ENCODE results near the gene CYBC1. TPM values are rescaled to one million over a fixed set of nuclear protein-coding genes. Genes with fewer than 3 reads are reported as not detected.

The CYBC1 gene
- total RNA-seq, 4 donors from 2014 or later, result 45.4 to 106 (median 86.4) TPM

GRCh38 chr17:82410014-82410716, 40.4 kb downstream of the CYBC1 start:
- TF ChIP-seq EP300 (IDR thresholded peaks at IDR 0.05) (no peak), POLR2A (IDR thresholded peaks at IDR 0.05) (no peak), CTCF (IDR thresholded peaks at IDR 0.05) (no peak)
- H3K4me3 ChIP-seq, result no peak overlapping the region
- WGBS, 2 donors, result 86% methylated on average over 11 to 14 of the region's 14 CpGs
- peaks cover 0 to 11% (median 0%) of the 10 kb centered on the region in 4 donors for H3K4me1 ChIP-seq
- peaks cover 0 to 64% (median 3%) of the 10 kb centered on the region in 3 donors for H3K36me3 ChIP-seq
- no peaks in the 10 kb centered on the region for H3K27me3 ChIP-seq
- DNase-seq (ENCODE audit: low spot score in 2 of 2), result no peak
- no peaks in the 10 kb centered on the region for H3K9me3 ChIP-seq
- H3K27ac ChIP-seq, result no peak overlapping the region

- no peaks in the 10 kb centered on the region for H3K9me3 ChIP-seq
- no peaks in the 10 kb centered on the region for H3K4me1 ChIP-seq
- 88 to 90% methylated on average over 10 to 21 of the region's 21 CpGs for WGBS, 2 donors
- no peak overlapping the region for H3K4me3 ChIP-seq
- TF ChIP-seq POLR2A (IDR thresholded peaks at IDR 0.05) (no peak), EP300 (IDR thresholded peaks at IDR 0.05) (no peak), CTCF (IDR thresholded peaks at IDR 0.05) (no peak)
- DNase-seq (ENCODE audit: low spot score in 2 of 2), result no peak
- H3K36me3 ChIP-seq, result peaks cover 0 to 77% (median 3%) of the 10 kb centered on the region in 3 donors
- no peak overlapping the region for H3K27ac ChIP-seq
- H3K27me3 ChIP-seq, result no peaks in the 10 kb centered on the region
These were observed 41.6 kb downstream of the CYBC1 start for GRCh38 chr17:82408938-82409318.

- TF ChIP-seq CTCF (IDR thresholded peaks at IDR 0.05) (no peak), POLR2A (IDR thresholded peaks at IDR 0.05) (no peak), EP300 (IDR thresholded peaks at IDR 0.05) (no peak)
- no peaks in the 10 kb centered on the region for H3K4me1 ChIP-seq
- peaks cover 0 to 81% (median 3%) of the 10 kb centered on the region in 3 donors for H3K36me3 ChIP-seq
- H3K4me3 ChIP-seq, result no peak overlapping the region
- no peaks in the 10 kb centered on the region for H3K27me3 ChIP-seq
- H3K9me3 ChIP-seq, result no peaks in the 10 kb centered on the region
- WGBS, 2 donors, result 79 to 84% methylated on average over 15 of the region's 15 CpGs
- no peak overlapping the region for H3K27ac ChIP-seq
- no peak for DNase-seq (ENCODE audit: low spot score in 2 of 2)
These were observed 42.1 kb downstream of the CYBC1 start for GRCh38 chr17:82408288-82408937.

- Histone ChIP-seq H3K27me3 (no peaks in the 10 kb centered on the region), H3K27ac (no peak overlapping the region), H3K4me1 (no peaks in the 10 kb centered on the region), H3K4me3 (no peak overlapping the region), H3K36me3 (peaks cover 0 to 82% (median 6%) of the 10 kb centered on the region in 3 donors), H3K9me3 (no peaks in the 10 kb centered on the region)
- WGBS, 2 donors, result 78 to 84% methylated on average over 12 to 13 of the region's 13 CpGs
- no peak for DNase-seq (ENCODE audit: low spot score in 2 of 2)
- TF ChIP-seq POLR2A (IDR thresholded peaks at IDR 0.05), result no peak
- TF ChIP-seq EP300 (IDR thresholded peaks at IDR 0.05), result no peak
- no peak for TF ChIP-seq CTCF (IDR thresholded peaks at IDR 0.05)
These were observed 43.3 kb downstream of the CYBC1 start for GRCh38 chr17:82407255-82407654.

- no peak for TF ChIP-seq CTCF (IDR thresholded peaks at IDR 0.05)
- no peak for TF ChIP-seq EP300 (IDR thresholded peaks at IDR 0.05)
- TF ChIP-seq POLR2A (IDR thresholded peaks at IDR 0.05), result no peak
- H3K27ac ChIP-seq, result no peak overlapping the region
- H3K9me3 ChIP-seq, result no peaks in the 10 kb centered on the region
- DNase-seq (ENCODE audit: low spot score in 2 of 2), result no peak
- WGBS, 2 donors, result 94 to 95% methylated on average over 14 of the region's 14 CpGs
- H3K4me1 ChIP-seq, result no peaks in the 10 kb centered on the region
- no peak overlapping the region for H3K4me3 ChIP-seq
- H3K36me3 ChIP-seq, result peaks cover 0 to 86% (median 6%) of the 10 kb centered on the region in 3 donors
- no peaks in the 10 kb centered on the region for H3K27me3 ChIP-seq
These were observed 44.4 kb downstream of the CYBC1 start for GRCh38 chr17:82406131-82406671.

Data from tibial nerve (tissue), 4 donors.